Subcutaneous adipose tissue (tissue), 4 donors: ENCODE results near the gene UTP18. TPM values are rescaled to one million over a fixed set of nuclear protein-coding genes. Genes with fewer than 3 reads are reported as not detected.

Source experiments
- total RNA-seq, 4 donors: library from RNA; depleted of rRNA; stranded (reverse); fragments of >200 nt; gene quantifications; one replicate each; pipeline ENCODE4 v1.1.0, GENCODE V29; 2016
- TF ChIP-seq, protein P1 (sequence below): fragments of 450-650 bp; IDR thresholded peaks from one replicate; pipeline ENCODE4 v1.5.1; 2016; ENCODE audit warnings: low read depth, mild to moderate bottlenecking, control low read depth, antibody characterized with exemption, moderate library complexity

UTP18 gene
- total RNA-seq, 4 donors from 2014 or later = 32.1 to 38.1 (median 35.1) TPM

GRCh38 chr17:51250314-51250840, 10.0 kb upstream of the UTP18 start:
- TF ChIP-seq, protein P1, sequence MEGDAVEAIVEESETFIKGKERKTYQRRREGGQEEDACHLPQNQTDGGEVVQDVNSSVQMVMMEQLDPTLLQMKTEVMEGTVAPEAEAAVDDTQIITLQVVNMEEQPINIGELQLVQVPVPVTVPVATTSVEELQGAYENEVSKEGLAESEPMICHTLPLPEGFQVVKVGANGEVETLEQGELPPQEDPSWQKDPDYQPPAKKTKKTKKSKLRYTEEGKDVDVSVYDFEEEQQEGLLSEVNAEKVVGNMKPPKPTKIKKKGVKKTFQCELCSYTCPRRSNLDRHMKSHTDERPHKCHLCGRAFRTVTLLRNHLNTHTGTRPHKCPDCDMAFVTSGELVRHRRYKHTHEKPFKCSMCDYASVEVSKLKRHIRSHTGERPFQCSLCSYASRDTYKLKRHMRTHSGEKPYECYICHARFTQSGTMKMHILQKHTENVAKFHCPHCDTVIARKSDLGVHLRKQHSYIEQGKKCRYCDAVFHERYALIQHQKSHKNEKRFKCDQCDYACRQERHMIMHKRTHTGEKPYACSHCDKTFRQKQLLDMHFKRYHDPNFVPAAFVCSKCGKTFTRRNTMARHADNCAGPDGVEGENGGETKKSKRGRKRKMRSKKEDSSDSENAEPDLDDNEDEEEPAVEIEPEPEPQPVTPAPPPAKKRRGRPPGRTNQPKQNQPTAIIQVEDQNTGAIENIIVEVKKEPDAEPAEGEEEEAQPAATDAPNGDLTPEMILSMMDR = no peak

DNA sequence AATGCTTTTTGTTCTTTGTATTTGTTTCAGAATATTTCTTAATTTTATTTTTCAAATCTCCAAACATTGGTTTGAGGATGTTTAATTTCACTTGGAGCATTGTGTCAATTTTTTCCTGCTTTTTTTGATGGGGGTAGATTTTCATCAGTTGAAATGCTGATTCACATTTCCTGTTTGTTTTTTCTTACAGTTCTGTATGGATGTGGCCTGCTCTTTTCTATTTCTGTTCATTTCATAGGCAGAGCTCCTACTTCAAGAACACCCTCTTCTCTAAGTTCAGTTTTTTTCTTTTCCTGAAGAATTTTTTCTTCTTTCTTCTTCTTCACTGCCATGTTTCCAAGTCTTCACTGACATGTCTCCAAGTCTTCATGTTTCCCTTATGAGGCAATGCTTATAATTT, 9.3 kb upstream of the UTP18 start:
- TF ChIP-seq, protein P1 = no peak

GRCh38 chr17:51255673-51256072, 4.7 kb upstream of the UTP18 start:
- TF ChIP-seq, protein P1 = no peak

GRCh38 chr17:51256101-51256500, 4.2 kb upstream of the UTP18 start:
- TF ChIP-seq, protein P1 = no peak

- TF ChIP-seq, protein P1 = no peak
Observed at GRCh38 chr17:51257150-51258081, 2.9 kb upstream of the UTP18 start.

GRCh38 chr17:51258756-51259563, 1.4 kb upstream of the UTP18 start:
- TF ChIP-seq, protein P1 = no peak
